NCI-H524 (cell line): ENCODE results near the gene MEF2B.
A peak's percentile ranks its signal among the peaks of the same experiment; 100 is the strongest.

Experiments
- DNase-seq, 2 experiments: peaks; one replicate each; lab custom pipeline; 2025; lab: John Stamatoyannopoulos, UW

MEF2B gene

DNA sequence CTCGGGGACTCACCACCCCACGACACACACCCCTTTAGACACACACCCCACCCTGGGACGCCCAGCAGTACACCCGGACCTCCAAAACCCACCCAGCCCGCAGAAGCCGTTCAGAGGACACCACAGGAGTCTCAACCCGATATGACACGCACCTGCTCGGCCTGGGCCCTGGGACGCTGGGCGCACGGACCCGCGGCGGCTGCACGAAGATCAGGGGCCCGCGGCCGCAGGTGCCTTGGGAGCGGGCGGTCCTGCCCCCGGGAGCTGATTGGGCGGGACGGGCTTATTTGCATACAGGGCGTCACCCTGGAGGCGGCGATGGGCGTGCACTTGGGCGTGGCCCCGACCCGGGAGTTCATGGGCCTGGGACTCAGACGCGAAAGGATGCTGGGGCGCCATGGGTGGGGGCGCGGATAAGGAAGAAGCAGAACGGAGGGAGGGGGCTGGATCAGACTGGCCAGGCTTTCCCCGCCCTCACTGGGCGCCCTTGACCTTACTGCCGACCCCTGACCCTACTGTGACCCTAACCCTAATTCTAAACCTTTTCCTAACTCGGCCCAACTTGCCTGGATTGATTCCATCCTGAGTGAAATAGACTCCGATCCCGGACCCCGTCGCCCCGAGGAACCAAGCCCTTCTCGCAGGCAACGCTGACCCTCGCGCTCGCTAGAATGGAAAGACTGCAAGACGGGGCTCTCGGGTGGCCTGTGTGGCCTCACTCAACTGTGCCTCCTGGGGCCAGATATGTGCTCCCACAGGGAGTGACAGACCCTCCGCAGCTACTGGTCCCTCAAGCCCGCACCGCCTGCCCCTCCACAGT is at the start of gene MEF2B:
Gene MEF2B (minus strand): TSS at position 211 of the 820 bp plus-strand sequence. CDS start 19,528 bp downstream, outside the sequence.
- peak; percentile 65 to 79 for DNase-seq

GRCh38 chr19:19218911-19219310 is 48.8 kb upstream of the MEF2B start:
- no peak for DNase-seq

GRCh38 chr19:19217099-19217498 is 47.0 kb upstream of the MEF2B start:
- no peak for DNase-seq

DNA sequence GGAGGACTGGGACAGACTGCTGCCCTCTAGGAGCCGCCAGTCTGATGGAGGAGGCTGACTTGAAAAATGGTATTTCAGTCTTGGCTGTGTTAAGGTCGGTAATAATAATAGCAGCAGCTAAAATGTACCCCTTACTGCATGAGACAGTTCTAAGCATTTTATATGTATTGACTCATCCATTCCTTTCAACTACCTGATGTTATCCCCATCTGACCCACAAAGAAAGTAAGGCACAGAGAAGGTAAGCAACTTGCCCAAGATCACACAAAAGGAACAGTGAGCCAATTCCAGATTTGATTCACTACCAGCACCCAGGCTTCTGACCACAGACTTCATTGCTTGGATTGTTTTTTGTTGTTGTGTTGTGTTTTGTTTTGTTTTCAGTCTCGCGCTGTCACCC is 45.7 kb upstream of the MEF2B start:
- no peak for DNase-seq

GRCh38 chr19:19214892-19215291 is 44.8 kb upstream of the MEF2B start:
- DNase-seq, result no peak

DNA sequence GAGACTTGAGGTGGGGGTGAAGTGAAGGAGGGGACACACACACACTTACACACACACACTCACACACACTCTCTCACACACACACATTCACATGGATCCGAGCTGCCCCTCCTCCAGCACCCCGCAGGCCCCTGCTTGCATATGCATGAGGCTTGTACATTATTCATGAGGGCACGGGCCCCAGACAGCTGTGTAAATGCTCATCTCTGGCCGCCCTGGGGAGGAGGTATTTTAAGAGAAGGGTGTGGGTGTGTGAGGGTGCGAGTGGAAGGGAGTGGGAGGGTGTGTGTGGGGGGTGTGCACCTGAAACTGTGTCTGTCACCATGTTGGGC is 44.1 kb upstream of the MEF2B start:
- DNase-seq, result peak in 1 of 2 experiments; percentile 42

- DNase-seq, result no peak
These were observed 43.5 kb upstream of the MEF2B start for GRCh38 chr19:19213426-19214158.

- DNase-seq, result no peak
These were observed 42.9 kb upstream of the MEF2B start for GRCh38 chr19:19212916-19213315.

GRCh38 chr19:19211499-19212420 is 41.7 kb upstream of the MEF2B start, which contains the start of gene NCAN:
Gene NCAN (plus strand): TSS chr19:19211958. CDS start chr19:19216954, 4,996 bp downstream.
- peak; percentile 38 to 73 for DNase-seq

GRCh38 chr19:19209372-19209771 is 39.3 kb upstream of the MEF2B start:
- peak; percentile 81 to 89 for DNase-seq

- DNase-seq, result no peak
These were observed 37.8 kb upstream of the MEF2B start for GRCh38 chr19:19207637-19208572.

DNA sequence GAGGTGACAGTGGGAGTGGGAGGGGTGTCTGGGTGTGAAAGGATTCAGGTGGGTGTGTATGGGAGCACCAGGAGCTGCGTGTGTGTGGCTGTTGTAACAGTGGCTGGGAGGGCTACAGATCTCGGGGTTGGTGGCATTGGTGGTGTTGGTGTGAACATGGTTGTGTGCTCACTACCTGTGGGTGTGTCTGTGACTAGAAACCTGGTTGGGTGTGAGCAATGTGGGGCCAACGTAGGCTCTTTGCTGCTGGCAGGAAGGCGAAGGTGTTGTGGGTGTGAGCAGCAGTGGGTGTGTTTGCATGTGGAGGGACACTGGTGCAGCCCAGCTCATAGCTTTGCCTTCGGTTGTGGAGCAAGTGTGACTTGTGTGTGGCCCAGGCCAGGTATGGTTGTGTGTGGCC is 36.9 kb upstream of the MEF2B start:
- no peak for DNase-seq

DNA sequence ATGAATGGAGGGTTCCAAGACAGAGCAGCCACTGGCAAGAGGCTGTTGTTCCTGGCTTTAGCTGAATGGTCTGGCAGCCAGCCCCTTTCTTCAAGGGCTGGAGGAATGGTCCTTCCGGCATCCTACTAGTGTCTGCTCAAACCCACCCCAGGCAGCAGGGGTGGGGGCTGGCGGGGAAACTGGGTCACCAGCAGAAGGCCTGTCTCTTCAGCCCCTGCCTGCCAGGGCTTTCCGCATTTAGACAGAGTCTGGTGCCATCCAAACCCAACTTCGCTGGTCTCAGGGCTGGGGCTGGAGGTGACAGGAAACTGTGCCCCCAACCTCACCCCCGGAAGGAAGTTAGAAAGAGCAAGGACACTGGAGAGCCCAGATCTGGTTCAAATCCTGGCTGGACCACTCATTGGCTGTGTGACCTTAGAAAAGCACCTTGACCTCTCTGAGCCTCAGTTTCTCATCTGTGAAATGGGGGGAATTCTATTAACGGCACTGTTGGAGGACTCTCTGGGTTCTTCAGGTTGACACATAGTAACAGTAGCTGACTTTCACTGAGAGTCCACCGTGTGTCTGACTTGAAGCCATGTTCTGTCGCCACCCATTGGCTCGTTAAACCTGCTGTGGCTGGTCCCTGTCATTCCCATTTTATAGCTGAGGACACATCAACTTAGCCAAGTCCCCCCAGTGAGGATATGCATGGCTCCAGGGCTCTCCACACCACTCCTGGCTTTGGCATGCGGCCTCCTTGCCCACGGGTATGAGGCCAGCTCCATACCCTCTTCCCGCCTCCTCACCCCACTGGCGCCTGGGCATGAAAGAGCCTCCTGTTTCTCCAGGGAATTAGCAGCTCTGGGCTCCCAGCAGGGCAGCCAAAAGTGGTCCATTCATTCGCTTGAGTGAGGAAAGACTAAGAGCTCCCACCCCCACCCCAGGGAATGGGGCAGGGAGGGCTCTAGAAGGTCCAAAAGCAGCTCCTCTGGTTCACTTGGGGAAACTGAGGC is 35.6 kb upstream of the MEF2B start:
- no peak for DNase-seq

GRCh38 chr19:19204181-19204580 is 34.1 kb upstream of the MEF2B start:
- DNase-seq, result no peak

DNA sequence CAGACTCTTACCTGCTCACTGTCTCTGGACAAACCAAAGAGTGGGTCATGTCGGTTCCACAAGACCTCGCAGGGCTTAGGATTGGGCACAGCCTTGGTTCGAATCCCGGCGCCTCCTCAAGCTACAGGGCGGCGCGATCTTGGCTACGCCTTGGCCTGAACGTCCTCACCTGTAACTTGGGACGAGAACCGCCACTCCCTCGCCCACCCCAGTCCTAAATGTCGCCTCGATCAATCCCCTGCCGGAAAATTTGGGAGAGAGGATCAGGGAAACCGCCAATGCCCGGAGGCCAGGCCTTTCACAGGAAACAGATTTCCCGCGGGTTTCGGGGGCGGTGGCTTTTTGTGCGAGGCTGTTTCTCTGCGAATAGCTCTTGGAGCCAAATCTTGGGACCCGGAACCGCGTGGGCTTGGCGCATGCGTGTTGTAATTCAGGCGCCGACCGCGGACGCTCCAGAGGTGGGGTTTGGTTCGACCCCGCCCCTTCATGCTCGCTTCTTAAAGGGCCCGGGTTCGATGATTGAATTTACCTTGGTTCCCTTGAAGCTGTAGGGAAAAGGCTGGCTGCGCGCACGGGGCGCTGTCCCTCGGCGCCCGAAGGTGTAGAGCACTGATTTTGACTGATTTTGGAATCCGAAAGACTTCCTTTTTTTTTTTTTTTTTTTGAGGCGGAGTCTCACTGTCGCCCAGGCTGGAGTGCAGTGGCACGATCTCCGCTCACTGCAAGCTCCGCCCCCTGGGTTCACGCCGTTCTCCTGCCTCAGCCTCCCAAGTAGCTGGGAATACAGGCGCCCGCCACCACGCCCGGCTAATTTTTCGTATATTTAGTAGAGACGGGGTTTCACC is 33.2 kb upstream of the MEF2B start, which contains the start of gene NR2C2AP:
Gene NR2C2AP (minus strand): TSS at position 403 of the 845 bp plus-strand sequence. CDS start 354 bp downstream, at position 49.
- DNase-seq, result peak; percentile 80 to 90

GRCh38 chr19:19202707-19203011 is 32.6 kb upstream of the MEF2B start:
- DNase-seq, result no peak

DNA sequence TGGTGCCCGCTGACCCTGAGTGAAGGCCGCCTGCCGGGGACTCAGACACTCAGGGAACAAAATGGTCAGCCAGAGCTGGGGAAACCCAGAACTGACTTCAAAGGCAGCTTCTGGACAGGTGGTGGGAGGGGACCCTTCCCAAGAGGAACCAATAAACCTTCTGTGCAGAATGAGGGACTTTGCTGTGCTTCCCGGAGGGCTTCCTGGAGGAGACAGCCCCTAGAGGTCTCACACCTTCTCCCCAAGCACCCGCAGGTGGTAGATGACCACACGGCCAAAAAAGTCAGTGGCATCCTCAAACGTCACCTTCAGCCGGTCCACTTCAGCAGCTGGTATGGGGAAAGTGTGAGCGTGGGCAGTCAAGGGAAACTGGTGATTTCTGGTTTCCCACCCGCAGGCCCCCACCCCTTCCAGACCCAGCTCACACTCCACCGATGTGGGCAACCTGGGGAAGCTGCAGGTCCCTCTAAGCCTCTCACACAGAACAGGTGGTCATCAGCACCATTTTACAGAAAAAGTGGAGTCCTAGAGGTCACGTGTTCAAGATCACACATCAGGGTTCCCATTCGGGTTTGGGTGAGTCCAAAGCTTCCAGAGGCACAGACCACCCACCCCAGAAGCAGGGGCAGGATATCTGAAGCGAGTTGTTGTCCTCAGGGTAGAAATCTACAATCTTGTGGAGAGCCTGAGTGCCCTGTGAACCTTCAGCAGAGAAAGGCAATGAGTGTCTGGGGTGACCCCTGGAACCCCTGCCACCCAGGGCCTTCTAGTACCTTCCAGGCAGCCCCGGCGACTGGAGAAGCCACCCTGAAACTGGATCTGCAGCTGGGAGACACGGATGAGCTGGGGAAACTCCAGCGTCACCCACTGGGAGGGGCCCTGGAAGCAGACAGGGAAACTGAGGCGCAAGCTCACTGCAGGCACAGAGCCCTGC is 31.9 kb upstream of the MEF2B start:
- DNase-seq, result no peak

DNA sequence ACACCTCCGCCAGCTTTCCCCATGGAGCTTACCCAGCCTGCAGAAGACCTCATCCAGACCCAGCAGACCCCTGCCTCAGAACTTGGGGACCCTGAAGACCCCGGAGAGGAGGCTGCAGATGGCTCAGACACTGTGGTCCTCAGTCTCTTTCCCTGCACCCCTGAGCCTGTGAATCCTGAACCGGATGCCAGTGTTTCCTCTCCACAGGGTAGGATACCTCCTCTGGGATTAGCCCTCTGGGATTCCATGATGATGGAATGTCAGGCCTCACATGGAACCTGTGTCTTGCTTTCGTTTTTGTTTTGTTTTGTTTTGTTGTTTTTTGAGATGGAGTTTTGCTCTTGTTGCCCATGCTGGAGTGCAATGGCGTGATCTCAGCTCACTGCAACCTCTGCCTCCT is 23.9 kb upstream of the MEF2B start:
- no peak for DNase-seq
